GM18498 (cell line): ENCODE data around the gene MTERF4.

Experiments used
- ATAC-seq: cut with Tn5 transposase; IDR thresholded peaks from one replicate; pipeline ENCODE4 v1.9.1; 2021; ENCODE audit warnings: mild to moderate bottlenecking, moderate library complexity; ENCODE audit not compliant: unreplicated experiment

Gene MTERF4

GRCh38 chr2:241091201-241091600 is 10.9 kb downstream of the MTERF4 start:
- no peak for ATAC-seq

- no peak for ATAC-seq
Measured at GRCh38 chr2:241088791-241089732, 13.0 kb downstream of the MTERF4 start.

GRCh38 chr2:241088376-241088775 is 13.7 kb downstream of the MTERF4 start:
- no peak for ATAC-seq

- no peak for ATAC-seq
Measured at GRCh38 chr2:241087420-241088268, 14.4 kb downstream of the MTERF4 start.

- no peak for ATAC-seq
Measured at GRCh38 chr2:241084856-241085444, 17.1 kb downstream of the MTERF4 start.

- no peak for ATAC-seq
Measured at GRCh38 chr2:241083091-241083415, 19.0 kb downstream of the MTERF4 start.

- no peak for ATAC-seq
Measured at GRCh38 chr2:241082341-241083090, 19.6 kb downstream of the MTERF4 start.

- no peak for ATAC-seq
Measured at GRCh38 chr2:241081643-241082340, 20.3 kb downstream of the MTERF4 start.

- no peak for ATAC-seq
Measured at GRCh38 chr2:241081190-241081642, 20.9 kb downstream of the MTERF4 start.

GRCh38 chr2:241080405-241081189 is 21.5 kb downstream of the MTERF4 start:
- ATAC-seq: no peak

GRCh38 chr2:241074901-241075540 is 27.1 kb downstream of the MTERF4 start:
- no peak for ATAC-seq

- ATAC-seq: no peak
Measured at GRCh38 chr2:241074065-241074818, 27.8 kb downstream of the MTERF4 start.

- ATAC-seq: no peak
Measured at GRCh38 chr2:241073166-241074064, 28.7 kb downstream of the MTERF4 start.

- ATAC-seq: no peak
Measured at GRCh38 chr2:241072553-241073165, 29.4 kb downstream of the MTERF4 start.

- ATAC-seq: no peak
Measured at GRCh38 chr2:241072151-241072550, 29.9 kb downstream of the MTERF4 start.

- no peak for ATAC-seq
Measured at GRCh38 chr2:241071677-241072111, 30.4 kb downstream of the MTERF4 start.
